ENCODE measurements around the gene GRM8.
"Not testable (repeated sequence)": the region's sequence is repeated elsewhere in the genome, so short reads cannot be mapped to it uniquely, and the experiment has no call there.

DNA sequence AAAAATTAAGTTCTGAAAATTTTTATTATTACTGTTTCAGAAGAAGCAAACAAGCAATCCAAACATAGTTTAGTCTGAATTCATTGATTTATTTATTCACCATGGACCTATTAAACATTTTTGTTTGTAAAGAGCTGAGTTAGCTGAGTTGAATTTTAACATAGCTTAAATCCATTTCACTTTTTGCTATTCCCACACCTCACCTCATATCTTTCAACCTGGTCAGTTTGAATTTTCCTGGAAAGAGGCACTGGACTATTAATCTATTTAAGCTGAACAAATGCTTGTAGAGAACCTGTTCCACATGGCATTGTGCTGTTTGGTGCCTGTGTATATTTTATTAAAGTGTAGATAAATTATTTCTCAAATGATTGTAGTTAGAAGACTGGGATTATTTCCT lies 344.2 kb downstream of the GRM8 start:
- TF ChIP-seq, protein P1, sequence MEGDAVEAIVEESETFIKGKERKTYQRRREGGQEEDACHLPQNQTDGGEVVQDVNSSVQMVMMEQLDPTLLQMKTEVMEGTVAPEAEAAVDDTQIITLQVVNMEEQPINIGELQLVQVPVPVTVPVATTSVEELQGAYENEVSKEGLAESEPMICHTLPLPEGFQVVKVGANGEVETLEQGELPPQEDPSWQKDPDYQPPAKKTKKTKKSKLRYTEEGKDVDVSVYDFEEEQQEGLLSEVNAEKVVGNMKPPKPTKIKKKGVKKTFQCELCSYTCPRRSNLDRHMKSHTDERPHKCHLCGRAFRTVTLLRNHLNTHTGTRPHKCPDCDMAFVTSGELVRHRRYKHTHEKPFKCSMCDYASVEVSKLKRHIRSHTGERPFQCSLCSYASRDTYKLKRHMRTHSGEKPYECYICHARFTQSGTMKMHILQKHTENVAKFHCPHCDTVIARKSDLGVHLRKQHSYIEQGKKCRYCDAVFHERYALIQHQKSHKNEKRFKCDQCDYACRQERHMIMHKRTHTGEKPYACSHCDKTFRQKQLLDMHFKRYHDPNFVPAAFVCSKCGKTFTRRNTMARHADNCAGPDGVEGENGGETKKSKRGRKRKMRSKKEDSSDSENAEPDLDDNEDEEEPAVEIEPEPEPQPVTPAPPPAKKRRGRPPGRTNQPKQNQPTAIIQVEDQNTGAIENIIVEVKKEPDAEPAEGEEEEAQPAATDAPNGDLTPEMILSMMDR (IDR thresholded peaks at IDR 0.05; ENCODE audit: insufficient read depth, low read depth, low read length): not testable (repeated sequence)
- not testable (repeated sequence) for TF ChIP-seq EZH2 (IDR thresholded peaks at IDR 0.05; ENCODE audit: insufficient read depth, low read length)

Data from astrocyte (in vitro differentiated cells and primary cell).